ENCODE data around the gene NFIB.

NFIB gene

DNA sequence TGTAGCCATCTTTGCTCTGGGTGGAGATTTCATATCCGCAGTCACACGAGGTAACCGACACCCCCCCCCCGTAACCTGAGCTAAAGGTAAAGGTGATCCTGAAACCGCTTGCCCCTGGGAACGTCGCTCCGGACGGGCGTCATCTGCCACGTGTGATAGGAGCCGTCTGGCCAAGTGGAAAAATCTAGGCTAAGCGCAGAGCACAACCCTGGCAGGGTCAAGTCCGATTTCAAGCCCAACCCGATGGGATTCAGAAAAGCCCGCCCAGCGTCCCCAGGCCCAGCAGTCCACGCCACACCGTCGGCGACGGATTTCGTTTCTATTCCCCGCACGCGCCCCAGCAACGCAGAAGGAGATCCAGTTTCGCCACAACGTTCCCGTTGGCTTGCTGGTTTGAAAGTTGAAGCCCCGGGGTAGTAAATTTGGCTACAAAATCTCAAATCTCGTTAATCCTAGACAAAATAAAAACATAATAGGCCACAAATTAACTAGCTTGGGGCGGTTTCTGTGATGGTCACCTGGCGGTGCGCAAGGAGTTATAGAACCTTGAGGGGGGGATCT lies 32.4 kb upstream of the NFIB start:
- DNase-seq: peak in 4 of 10 donors; percentile 29 to 84 (median 53)
- intact Hi-C loops (cut with DNase I): no loop called here

DNA sequence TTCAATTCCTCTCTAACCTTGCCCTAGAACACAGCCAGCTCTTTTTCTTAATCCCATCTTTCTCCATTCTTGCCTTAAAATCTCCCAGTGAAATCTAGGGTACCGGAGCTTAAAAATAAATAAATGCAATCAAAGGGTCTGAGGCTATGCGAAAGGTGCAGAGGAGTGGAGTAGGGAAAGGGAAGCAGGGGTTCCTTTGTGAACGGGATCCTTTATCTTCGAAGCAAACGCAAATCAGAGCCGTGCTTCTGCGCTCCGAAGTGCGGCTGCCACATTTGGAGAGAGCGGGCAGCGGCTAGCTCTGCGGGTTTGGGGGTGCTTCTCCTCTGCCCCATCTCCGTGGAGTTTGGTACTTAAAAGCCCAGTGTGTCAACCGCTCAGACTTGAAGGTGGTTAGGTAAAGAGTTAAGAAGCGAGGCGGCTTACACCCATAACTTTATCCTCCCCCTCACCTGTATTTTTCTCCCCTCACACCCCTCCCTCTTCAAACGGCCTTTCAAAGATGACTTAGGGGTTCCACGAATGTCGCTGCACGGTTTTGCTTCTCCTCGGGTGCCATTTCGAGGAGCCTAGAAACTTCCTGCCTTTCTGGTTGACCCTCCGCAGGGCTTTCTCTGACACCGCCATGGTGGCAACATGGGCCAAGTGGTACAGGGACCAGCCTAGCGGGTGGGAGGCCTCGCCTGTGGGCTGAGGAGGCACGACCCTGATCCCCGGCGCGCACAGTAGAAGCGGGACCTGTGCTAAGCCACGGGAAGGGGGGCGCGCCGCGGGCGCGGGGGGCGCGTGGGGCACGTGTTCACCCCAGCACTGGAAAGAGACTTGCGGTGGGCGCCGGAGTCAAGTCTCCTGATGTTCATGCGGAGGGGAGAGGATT lies 31.7 kb upstream of the NFIB start:
- DNase-seq: peak in 3 of 10 donors; percentile 27 to 84 (median 79)
- intact Hi-C loops (cut with DNase I): no loop called here

DNA sequence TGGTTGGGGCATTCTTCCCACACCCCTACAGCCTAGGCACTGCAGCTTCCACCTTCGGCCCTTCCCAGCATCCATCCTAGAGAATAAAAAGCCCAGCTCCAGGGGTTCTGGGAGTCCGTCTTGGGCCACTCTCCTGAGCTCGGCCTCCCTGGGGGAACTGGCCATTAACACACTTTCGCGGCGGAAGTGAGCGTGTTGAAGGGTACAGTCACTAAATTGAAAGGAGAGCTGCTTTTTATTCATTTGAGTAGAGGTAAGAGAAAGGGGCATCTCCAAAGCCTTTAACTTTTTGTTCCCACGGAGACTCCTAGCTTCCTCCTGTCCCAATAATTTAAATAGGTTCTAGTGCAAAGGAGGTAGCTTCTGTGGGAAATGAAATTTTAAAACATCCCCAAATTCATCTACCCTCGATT lies 31.0 kb upstream of the NFIB start:
- intact Hi-C loops (cut with DNase I): no loop called here
- DNase-seq: peak in 2 of 10 donors; percentile 33 to 83

DNA sequence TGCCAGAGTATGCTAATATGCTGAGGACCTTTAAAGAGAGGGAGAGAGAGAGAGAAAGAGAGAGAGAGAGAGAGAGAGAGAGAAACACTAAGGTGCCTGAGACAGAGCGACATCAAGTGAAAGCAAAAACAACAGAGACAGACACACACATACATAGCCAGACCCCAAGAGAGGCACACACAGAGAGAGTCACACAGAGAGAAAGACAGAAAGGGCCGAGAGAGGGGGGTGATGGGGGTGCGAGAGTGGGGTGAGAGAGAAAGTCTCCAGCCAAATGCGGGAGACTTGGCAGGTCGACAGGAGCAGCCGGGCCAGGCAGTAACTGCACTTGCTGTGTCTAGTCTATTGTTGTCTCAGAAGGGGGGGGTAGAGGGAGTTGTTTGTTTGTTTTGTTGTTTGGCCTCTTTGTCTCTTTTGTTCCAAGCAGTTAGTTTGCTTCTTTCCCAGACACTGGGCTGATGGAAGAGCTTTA lies 30.1 kb upstream of the NFIB start:
- peak; percentile 77 to 97 (median 90) for DNase-seq
- intact Hi-C loops (cut with DNase I): no loop called here

DNA sequence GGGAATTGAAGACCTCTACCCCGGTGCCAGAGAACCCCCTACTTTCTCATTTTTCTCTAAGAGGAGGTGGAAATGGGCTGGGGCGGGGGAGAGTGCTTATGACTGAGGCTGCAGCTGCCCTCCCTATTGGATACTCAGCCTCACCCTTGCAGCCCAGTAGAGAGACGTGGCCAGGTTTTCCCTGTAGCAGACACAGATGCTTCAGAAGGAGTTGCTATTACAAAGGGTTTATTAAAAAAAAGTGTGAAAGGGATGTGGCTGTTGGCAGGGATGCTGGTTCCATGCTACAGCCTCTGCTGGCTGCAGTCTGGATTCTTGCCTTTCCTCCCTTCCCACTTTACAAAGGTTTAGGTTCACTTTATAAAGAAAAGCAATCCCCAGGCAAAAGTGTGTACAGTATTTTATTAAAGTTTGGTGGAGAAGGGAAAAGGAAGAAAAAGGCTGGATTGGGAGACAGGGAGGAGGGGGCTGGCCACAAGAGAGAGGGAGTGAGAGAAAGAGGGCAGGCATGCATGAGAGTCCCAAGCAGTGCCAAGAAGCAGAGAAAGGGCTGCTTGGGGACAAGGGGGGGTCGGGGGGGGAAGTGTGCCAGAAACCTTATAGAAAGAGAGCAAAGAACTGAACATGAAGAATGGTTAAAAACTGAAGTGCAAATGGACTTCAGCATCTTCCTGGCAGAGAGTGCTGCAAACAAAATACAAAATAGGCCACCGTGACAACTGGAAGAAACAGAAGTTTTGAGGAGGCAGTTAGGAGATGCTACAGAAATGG lies 29.5 kb upstream of the NFIB start:
- intact Hi-C loops (cut with DNase I): loop anchor here (2.0 kb wide), 1 partner anchor 21 kb away; no protein-coding TSS in a partner anchor
- peak in 1 of 10 donors; percentile 67 for DNase-seq

DNA sequence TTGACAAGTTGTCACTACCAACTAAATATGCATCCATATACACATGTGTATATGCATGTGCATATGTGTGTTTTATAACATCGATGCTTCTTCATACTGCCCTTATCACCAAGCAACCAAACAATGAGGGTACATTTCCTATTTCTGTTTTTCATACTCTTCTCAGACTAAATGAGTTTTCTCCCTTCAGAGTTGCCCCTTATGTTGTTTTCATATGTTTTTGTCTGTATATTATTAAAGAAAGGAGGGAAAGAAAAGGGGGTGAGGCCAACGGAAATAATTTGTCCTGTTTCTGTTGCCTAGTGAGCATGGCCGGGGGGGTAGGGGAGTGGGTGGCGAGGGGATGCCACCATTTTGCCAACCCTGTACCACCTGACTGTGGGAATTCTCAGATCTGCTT lies 28.8 kb upstream of the NFIB start:
- DNase-seq: no peak
- intact Hi-C loops (cut with DNase I): loop anchor here (2.0 kb wide), 1 partner anchor 20 kb away; no protein-coding TSS in a partner anchor

DNA sequence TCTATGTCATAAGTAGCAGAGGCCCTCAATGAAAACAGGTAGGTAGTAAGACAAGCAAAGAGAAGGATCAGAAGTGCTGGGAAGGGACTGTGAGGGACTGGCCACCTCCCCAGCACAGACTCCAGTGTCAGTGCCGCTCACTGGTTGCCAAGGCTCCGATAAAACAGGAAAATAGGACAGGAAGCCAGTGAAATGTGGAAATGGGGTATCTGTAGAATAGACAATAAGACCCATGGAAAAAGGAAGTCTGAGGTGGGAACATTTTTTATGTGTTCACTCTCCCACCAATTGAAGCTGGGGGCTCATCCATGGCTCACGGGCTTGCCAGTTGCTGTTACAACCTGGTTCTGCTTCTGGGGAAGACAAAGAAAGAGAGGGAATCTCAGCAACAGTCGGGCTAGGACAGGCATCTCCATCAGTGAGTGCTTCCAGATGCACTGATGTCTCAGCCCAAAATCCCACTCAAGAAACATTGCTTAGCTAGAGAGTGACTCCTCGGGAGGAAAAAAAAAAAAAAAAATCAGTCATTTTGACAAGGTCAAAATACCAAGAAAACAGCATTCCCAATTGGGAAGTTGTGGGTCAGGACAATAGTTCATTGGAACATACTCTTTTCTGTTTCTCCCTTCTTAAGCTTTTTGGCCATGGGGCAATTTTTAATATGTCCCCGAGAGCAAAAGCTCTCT lies 27.6 kb upstream of the NFIB start:
- DNase-seq: no peak
- intact Hi-C loops (cut with DNase I): loop anchor here (2.0 kb wide), 1 partner anchor 19 kb away; no protein-coding TSS in a partner anchor

DNA sequence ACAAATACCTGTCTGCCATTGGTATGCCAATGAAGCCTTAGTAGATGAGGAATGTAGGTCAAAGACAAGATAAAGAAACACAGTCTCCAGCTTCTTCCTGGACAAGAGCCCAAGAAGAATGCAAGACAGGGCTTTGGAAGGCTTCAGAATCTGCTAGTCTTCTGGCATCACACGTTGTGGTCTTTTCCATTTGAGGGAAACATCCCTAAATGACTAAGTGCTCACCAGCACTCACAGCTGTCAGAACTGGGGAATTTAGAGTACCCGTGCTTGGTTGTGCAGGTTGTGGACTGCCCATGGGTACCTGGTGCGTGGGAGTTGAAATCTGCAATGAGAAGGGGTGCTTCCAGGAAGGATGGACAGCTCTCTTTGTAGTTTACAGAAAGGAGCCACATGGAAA lies 27.1 kb upstream of the NFIB start:
- intact Hi-C loops (cut with DNase I): no loop called here
- DNase-seq: no peak

DNA sequence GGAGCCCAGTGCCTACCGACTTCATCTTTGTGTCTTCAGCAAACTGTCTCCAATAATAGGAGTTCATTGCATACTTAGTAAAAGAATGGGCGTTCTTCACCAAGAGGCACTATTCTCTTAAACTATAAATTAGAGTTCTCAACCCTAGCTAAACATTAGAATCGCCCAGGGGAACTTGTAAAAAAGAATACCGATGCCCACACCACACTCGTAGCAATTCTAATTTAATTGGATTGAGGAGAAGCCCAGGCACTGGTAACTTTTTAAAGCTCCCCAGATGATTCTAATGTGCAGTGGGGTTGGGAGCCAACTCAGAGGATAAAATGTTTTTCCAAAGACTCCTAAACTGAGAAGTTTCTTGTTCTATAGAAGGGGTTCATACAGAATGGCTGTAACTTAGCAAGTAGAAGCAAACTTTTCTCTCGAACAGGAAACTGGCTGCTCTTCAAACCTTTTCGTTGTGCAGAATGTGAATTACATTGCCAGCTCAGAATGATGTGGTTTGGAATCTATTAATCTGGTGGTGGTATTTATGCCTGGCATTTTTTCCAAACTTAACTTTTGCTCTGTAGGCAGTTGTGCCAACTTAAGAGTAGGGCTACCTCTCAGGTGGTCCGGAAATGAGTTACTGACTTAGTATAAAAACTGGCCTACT lies 26.4 kb upstream of the NFIB start:
- intact Hi-C loops (cut with DNase I): no loop called here
- DNase-seq: no peak

DNA sequence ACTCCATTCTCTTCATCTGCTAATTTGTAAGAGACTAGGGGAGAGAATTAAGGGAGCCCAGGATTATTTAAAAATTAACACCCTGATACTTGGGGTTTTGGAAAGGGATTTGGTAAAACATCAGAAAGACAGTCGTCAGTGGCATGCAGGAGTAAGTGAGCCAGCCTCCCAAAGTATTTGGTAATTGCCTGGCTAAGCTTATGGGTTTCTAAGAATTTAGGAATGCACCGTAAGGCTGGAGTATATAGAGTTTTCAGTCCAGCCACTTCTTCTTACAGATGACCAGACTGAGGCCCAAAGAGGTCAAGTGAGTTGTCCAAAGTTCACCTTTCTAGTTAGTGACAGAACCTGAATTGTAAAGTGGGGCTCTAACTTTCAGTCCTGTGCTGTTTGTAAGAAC lies 25.8 kb upstream of the NFIB start:
- intact Hi-C loops (cut with DNase I): no loop called here

DNA sequence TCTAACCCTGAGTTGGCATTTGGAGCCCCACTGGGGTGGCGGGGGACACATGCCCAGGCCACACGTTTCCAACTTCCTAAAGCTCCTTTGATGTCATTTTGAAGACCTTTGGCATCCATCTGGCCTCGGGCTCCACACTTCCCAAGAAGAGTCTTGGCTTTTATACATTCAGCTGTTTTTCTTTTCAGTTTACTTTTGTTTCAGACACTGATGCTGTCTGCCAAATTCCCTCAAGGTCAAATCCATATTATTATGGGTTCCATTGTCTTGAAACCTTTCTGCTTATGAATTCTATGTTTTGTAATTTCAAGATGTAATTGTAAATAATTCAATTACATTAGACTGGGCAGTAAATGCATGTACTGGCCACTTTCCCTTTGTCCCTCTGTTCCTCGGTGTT lies 23.7 kb upstream of the NFIB start:
- DNase-seq: no peak
- intact Hi-C loops (cut with DNase I): no loop called here

More for the DNA sequence above, 25.8 kb upstream of the NFIB start:
- DNase-seq: no peak

DNA sequence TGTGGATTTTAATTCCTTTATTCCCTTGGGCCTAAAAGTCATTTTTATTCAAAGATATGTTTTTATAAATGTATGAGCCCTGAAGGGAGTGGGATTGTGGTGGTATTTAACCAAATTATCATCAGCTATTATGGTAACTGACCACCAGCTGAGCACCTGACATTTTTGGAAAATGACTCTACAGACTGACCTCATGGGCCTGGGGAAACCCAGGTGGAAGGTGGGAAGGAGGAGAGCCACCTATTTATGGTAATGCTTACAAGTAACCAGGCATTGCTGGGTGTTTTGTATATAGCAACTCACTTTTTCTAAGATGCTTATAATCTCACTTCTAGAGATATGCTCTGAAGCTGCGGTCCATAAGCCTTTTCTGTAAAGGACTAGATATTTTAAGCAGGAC lies 22.3 kb upstream of the NFIB start:
- DNase-seq: no peak
- intact Hi-C loops (cut with DNase I): no loop called here

DNA sequence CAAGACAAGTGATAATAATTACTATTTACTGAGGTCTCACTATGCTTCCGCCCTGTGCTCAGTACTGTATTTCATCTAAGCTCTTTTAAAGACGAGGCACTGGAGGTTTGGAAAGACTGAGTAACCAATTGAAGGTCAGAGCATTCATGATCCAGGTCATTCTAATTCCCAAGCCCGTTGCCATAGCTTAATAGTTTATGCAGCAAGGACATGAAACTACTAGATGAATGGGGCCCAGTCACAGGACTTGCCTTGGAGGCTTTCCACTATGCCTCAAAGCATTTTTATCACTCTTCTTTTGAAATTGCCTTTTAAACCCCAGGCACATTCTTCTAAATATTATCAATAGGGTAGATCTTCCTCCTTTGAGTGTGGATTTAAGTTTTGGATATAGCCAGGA lies 17.2 kb upstream of the NFIB start:
- no peak for DNase-seq
- intact Hi-C loops (cut with DNase I): no loop called here

DNA sequence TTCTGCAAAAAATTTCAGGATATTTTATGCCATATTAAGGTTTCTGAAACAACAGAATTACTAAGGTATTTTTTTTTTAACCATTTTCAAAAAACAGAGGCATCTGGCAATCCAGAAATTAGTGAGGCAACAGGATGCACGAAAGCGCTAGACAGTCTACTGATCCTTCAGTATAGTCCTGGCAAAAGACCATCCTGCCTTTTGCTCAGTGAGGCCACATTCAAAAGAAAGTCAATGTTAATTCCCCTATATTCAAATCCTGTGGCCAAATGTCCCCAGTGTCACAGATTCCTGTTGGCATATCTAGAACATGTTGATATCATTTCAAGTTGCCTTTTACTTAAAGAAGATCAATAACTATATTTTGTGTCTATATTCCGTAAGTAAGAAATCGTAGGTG lies 13.1 kb upstream of the NFIB start:
- intact Hi-C loops (cut with DNase I): no loop called here
- DNase-seq: no peak

DNA sequence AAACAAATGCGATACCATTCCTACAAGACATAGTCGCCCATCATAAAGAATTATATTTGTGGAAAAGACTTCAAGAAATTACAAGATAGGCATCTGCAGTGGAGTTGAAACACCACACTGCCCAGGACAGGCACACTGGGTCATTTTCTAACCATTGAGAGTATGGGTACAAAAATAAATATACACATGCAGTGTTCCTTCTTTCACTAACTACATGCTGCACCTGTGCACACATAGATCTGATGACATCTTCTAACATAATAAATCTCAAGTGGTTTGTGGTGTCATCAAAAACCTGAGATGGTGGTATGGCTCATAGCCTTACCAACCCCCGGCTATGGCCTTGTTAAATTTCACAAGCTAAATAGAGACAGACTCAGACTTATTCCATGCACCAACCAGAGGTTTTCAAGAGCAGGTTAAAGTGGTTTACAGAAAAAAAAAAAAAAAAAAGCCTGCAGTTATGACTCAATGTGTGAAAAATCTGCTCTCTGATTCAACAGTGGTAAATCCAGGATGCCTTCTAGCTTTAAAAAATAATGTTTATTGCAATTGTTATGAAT lies 12.4 kb upstream of the NFIB start:
- no peak for DNase-seq
- intact Hi-C loops (cut with DNase I): no loop called here

DNA sequence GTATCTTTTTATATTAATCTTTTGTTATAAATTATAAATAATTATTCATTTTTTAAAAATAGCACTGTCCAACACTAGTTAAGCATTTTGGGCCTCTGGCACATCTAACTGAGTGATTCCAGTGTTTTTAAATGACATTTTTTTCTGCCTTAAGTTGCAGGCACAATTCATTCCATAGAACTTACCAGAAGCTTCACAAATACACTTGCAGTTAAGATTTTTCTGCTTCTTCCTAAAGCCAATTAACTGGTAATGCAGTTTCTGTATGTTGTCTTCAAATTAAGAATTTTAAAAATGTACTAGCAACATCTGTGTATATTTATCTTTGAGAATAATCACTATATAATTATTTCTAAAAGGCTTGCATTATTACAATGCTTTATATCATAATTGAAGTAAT lies 11.2 kb upstream of the NFIB start:
- no peak for DNase-seq
- intact Hi-C loops (cut with DNase I): no loop called here

DNA sequence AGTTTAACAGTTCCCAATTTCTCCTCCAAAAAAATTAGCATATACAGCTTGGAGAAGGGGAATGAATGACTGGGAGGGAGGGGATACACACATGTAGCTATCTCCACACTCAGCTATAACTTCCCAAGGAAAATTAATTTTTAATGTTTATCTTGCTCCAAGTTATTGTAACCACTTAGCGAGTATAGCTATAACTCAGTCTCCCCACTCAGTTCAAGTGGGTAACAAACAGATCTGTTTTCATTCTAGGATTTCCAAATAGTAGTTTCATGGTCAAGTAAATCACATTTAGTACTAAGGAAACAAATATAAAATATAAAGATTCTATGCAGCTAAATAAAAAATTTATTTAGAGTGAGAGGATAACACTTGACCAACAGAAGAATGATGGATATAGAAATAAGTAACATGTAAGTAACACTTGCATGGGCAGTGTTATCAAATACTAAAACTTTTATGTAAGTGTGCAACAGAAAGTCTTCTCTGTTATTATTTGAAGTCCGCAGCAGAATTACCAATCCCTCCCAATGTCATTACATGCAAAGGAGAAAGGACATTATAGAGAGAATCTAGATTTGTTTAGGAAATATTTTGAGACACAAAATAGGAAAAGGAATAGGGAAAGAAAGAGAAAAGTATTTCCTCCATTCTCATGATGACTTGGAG lies 10.2 kb upstream of the NFIB start:
- DNase-seq: no peak
- intact Hi-C loops (cut with DNase I): loop anchor here (2.0 kb wide), 2 partner anchors 19 to 29 kb away; no protein-coding TSS in a partner anchor

DNA sequence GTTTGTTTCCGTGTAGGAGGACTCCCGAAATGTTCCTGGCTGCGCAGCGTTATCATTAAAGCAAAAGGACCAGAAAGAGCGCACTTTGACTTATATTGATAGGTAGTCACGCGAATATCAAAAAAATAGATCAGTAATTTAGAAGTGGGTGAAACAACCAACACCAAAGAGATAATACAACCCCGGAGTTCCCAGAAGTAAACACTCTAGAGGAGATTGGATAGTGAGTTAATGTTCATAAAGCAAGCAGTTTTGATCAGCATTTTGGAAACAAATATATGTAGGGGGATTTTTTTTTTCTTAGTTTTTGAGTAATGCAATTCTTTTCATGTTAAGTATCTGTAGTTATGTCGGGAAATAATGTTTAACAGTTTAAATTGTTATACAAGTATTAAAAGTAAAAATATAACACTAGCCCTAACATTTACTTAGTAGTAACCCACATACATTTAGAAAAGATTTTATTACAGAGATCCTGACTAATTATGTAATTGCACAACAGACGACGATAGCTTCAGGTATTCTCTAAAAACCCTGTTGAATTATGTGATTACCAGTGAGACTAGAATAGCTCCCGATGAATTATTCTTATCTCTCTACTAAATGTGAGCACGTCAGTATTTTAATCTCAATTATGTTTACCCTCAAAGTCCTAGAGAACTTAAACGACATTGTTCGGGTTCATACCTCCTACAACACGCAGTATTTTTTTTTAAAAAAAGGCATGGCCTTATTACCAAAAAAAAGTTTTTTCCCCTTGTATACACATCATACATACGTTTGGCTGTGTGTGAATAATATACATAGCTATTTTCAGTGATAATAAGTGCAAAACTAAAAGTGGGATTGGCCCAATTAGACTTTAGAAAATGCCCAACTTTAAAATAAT lies 9.4 kb upstream of the NFIB start:
- no peak for DNase-seq
- intact Hi-C loops (cut with DNase I): loop anchor here (2.0 kb wide), 2 partner anchors 19 to 29 kb away; no protein-coding TSS in a partner anchor

All from posterior cingulate gyrus (tissue), 11 donors.